Mesodermal cell (in vitro differentiated cells): ENCODE data around the gene S100A7.
"Not testable (repeated sequence)": the region's sequence is repeated elsewhere in the genome, so short reads cannot be mapped to it uniquely, and the experiment has no call there.

Source experiments
- H3K27ac ChIP-seq: 2 replicates; pipeline ENCODE4 v1.7.0; 2013; ENCODE audit warnings: mild to moderate bottlenecking, low read depth, low read length, moderate library complexity; ENCODE audit not compliant: severe bottlenecking
- H3K36me3 ChIP-seq: 2 replicates; pipeline ENCODE4 v1.7.1; 2013; ENCODE audit warnings: mild to moderate bottlenecking, low read length, moderate library complexity; ENCODE audit not compliant: control insufficient read depth, insufficient read depth
- H3K4me1 ChIP-seq: one replicate; pipeline ENCODE4 v1.7.1; 2013; ENCODE audit warnings: mild to moderate bottlenecking, low read length; ENCODE audit not compliant: insufficient read depth, control insufficient read depth, poor library complexity, severe bottlenecking
- H3K4me3 ChIP-seq: 2 replicates; pipeline ENCODE4 v1.7.0; 2013; ENCODE audit warnings: low read length, control low read depth, mild to moderate bottlenecking; ENCODE audit not compliant: insufficient read depth, poor library complexity, severe bottlenecking; ENCODE audit errors: extremely low read depth
- H3K9me3 ChIP-seq: 2 replicates; pipeline ENCODE4 v1.7.1; 2013; ENCODE audit warnings: mild to moderate bottlenecking, low read length, moderate library complexity; ENCODE audit not compliant: control insufficient read depth
- WGBS, 2 experiments: methylation state at CpG; one replicate each; pipeline ENCODE4 v1.1.5; 2013; ENCODE audit warnings: missing lambda C conversion rate in 2 of 2; ENCODE audit not compliant: insufficient coverage in 2 of 2; 5-methylcytosine and 5-hydroxymethylcytosine counted together

S100A7 gene

GRCh38 chr1:153430561-153430960 lies 29.9 kb downstream of the S100A7 start:
- H3K36me3 ChIP-seq: no peaks in the 10 kb centered on the region
- no peaks in the 10 kb centered on the region for H3K9me3 ChIP-seq
- WGBS, 2 experiments: 78 to 80% methylated on average over 2 to 3 of the region's 3 CpGs
- no peaks in the 10 kb centered on the region for H3K4me1 ChIP-seq
- no peak overlapping the region for H3K27ac ChIP-seq
- H3K4me3 ChIP-seq: no peak overlapping the region

DNA sequence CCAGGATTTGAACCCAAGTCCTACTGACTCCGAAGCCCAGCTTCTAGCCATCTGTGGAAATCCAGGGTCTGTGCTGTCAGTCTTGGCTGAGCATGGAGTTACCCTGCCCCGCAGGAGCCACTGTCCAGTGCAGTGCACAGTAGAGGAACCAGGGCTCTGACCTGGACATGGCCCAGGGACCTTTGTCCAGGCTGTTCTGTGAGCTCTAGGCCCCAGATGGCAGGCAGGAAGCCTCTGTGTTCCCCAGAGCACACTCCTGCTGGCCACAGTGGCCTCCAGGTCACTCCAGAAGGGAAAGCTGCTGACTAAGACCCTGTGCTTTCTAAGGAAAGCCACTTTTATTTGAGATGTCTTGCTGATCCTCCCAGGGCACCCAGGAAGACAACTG lies 30.3 kb downstream of the S100A7 start:
- no peak overlapping the region for H3K27ac ChIP-seq
- WGBS, 2 experiments: 78 to 94% methylated on average over 2 of the region's 2 CpGs
- no peak overlapping the region for H3K4me3 ChIP-seq

GRCh38 chr1:153429266-153430165 lies 30.9 kb downstream of the S100A7 start:
- Histone ChIP-seq H3K27ac (no peak overlapping the region), H3K4me1 (no peaks in the 10 kb centered on the region), H3K4me3 (no peak overlapping the region), H3K9me3 (no peaks in the 10 kb centered on the region), H3K36me3 (no peaks in the 10 kb centered on the region)
- WGBS, 2 experiments: 85 to 93% methylated on average over 6 to 7 of the region's 7 CpGs

More for the DNA sequence above, 30.3 kb downstream of the S100A7 start:
- no peaks in the 10 kb centered on the region for H3K36me3 ChIP-seq
- no peaks in the 10 kb centered on the region for H3K9me3 ChIP-seq
- H3K4me1 ChIP-seq: no peaks in the 10 kb centered on the region

DNA sequence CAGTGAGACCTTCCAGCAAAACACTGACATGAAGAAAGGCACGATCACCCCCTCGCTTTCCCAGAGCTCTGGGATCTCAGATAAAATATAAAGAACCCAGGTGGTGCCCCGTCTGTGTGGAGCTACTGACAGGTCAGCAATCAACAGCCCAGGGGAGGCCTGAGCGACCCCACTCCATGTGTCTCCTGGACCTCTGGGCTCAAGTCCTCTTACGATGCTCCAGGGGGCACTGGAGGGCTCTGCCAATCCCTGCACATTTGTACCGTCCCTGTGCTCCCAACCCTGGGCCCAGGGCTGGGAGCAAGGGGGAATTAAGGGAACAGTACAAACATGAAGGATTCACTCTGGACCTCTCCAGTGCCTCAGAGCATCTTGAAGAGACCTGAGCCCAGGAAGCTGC lies 31.7 kb downstream of the S100A7 start:
- Histone ChIP-seq H3K4me3 (no peak overlapping the region), H3K4me1 (no peaks in the 10 kb centered on the region), H3K9me3 (no peaks in the 10 kb centered on the region), H3K27ac (no peak overlapping the region), H3K36me3 (no peaks in the 10 kb centered on the region)
- WGBS, 2 experiments: 56 to 70% methylated on average over 6 of the region's 6 CpGs

DNA sequence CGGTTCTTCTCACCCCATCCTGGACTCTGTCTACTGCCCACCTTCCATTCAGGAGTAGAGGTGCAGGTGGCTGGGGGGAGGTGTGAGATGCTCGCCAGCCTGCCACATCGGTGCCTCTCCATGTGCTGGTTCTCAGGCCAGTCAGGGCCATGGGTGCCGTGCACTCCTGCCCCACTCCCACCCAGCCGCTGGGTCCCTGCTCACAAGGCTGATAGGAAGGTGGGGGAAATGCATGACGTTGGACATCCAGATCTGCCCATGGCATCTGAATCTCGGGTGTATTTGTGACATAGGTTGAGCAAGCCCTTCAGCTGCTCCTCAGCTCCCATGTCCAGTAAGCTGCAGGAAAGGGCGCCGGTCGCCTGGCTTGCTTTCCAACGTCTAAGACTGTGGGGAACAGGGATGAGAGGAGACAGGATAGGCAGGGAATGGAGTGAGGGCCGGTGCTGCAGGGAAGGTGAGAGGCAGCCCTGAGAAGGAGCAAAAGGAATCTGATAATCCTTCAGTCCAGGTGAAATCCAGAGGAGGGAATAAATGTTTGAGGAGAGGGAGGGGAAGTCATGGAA lies 32.3 kb downstream of the S100A7 start:
- no peak overlapping the region for H3K4me3 ChIP-seq
- H3K27ac ChIP-seq: no peak overlapping the region
- H3K9me3 ChIP-seq: no peaks in the 10 kb centered on the region
- H3K36me3 ChIP-seq: no peaks in the 10 kb centered on the region
- no peaks in the 10 kb centered on the region for H3K4me1 ChIP-seq
- 82 to 86% methylated on average over 10 to 11 of the region's 12 CpGs for WGBS, 2 experiments

DNA sequence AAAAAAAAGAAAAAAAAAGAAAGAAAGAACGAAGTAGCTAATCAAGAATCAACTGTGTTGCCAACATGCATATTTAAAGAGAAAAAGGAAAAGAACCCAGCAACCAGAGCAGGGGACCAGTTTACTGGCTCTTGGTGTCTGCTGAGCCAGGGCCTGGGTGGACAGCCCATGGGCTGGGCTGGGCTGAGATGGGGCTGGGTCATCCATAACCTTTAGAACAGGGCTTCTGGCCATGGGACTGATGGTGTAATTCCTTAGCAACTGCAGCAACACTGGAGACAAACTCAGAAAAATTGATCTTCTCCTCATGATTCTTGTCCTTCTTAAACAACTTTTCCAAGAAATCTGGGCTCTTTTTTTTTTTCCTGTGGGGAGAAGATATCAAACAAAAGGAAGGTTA lies 33.6 kb downstream of the S100A7 start:
- 64 to 71% methylated on average over 1 of the region's 1 CpG for WGBS, 2 experiments
- Histone ChIP-seq H3K4me3 (no peak overlapping the region), H3K4me1 (no peaks in the 10 kb centered on the region), H3K36me3 (no peaks in the 10 kb centered on the region), H3K27ac (no peak overlapping the region), H3K9me3 (no peaks in the 10 kb centered on the region)

DNA sequence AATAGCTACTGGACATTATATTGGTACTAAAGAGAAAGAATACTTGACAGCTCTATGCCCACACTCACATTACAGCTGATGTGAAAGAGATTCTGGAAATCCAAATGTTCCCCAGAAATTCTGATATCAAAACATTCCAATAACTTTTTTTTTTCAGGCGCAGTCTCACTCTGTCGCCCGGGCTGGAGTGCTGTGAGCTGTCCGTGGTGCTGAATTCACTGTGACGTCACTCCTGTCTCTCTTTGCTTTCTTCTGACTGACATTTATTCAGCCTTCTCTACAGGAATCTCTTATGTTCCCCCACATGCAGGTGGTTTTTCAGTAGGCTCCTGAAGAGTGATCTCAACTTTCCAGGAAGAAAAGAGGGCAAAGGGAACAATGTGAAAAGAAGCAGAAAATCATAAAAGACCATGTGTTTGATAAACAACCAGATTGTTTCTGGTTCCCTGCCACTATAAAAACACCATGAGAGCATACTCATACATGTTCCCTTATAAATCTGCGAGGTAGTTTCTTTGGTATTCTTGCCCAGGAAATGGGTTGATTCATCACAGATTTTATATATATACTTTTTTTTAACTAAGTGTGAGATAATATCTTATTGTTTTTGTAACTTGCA lies 37.9 kb downstream of the S100A7 start:
- Histone ChIP-seq H3K4me1 (no peaks in the 10 kb centered on the region), H3K4me3 (no peak overlapping the region), H3K27ac (no peak overlapping the region), H3K9me3 (no peaks in the 10 kb centered on the region), H3K36me3 (no peaks in the 10 kb centered on the region)
- 0 to 6% methylated on average over 5 of the region's 6 CpGs for WGBS, 2 experiments

DNA sequence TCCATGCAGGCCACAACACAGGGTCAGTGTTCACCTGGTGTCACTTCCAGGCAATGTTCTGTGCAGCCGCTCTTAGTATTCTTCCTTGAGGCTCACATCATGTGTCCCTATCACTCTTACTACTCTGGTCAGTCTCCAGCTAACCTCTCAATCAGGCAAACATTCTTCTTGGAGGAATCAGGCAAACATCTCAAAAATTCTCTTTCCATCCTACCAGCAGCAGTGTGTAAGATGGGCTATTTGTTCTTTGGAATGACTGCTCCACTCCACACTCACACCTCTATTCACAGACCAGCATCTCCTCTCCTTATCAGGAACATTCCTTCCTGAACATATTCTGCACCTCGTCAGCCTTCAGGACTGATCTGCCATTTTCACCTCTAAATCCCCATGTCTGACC lies 40.1 kb downstream of the S100A7 start:
- Histone ChIP-seq H3K9me3 (no peaks in the 10 kb centered on the region), H3K4me1 (no peaks in the 10 kb centered on the region), H3K36me3 (no peaks in the 10 kb centered on the region), H3K27ac (no peak overlapping the region), H3K4me3 (no peak overlapping the region)
- 79 to 82% methylated on average over 2 of the region's 2 CpGs for WGBS, 2 experiments

GRCh38 chr1:153419436-153419793 lies 41.0 kb downstream of the S100A7 start:
- not testable (repeated sequence) for H3K4me1 ChIP-seq, H3K9me3 ChIP-seq, H3K36me3 ChIP-seq, H3K4me3 ChIP-seq, H3K27ac ChIP-seq
- WGBS, 2 experiments: 44 to 83% methylated on average over 1 to 2 of the region's 2 CpGs

DNA sequence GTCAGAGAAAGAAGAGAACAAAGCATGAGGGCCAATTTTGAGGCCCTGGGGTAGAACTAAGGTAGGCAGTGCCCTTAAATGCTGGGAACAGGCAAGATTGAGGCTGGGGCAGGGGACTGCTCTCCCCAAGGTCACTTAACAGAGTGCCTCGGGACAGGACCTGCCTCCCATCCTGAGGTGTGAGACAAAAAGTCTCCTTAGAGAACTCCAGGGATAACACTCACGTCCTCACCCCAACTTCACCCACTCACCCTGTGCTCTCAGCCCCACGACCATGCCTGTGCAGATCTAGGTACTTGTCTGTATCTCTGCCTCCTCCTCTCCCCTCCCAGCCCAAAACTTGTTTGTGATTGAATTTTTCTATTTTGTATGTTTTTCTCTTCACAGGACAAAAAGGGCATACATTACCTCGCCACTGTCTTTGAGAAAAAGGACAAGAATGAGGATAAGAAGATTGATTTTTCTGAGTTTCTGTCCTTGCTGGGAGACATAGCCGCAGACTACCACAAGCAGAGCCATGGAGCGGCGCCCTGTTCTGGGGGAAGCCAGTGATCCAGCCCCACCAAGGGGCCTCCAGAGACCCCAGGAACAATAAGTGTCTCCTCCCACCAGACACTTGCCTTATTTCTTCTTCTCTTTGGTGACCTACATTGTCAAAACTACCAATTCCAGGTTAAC lies 41.6 kb downstream of the S100A7 start:
- WGBS, 2 experiments: 54 to 88% methylated on average over 2 to 5 of the region's 7 CpGs
- H3K36me3 ChIP-seq, H3K27ac ChIP-seq, H3K9me3 ChIP-seq, H3K4me3 ChIP-seq, H3K4me1 ChIP-seq: not testable (repeated sequence)
